Measurements from ENCODE around the gene TOP3A. TPM values are rescaled to one million over a fixed set of nuclear protein-coding genes. Genes with fewer than 3 reads are reported as not detected.

The TOP3A gene
- total RNA-seq, 1 donor from 2014 or later, result 14.1 TPM

DNA sequence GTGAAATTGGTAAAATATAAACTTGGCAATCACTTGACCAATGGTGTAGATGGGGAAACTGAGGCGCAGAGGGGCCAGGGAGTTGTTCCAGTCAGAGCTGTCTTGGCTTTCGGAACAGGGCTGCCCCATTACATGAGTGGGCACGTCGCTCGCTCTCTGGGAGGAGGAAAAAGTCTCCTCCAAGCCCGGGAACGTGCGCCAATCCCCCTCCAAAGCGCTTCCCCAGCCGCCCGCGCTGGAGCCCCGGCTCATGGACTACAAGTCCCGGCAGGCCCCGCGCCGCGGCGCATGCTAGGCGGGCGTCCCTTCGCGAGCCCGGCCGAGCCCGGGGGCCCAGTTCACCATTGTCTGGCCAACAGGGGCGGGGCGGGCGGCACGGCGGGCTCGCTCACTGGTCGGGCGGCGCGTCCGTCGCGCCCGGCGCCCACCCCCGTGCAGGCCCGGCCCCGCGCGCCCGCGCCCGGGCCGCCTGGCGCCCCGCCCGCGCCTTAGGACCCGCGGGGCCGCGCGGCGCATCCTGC, 89.6 kb downstream of the TOP3A start, which contains the start of gene LLGL1:
TSS of gene LLGL1 (plus strand) at position 515 of the 521 bp plus-strand sequence. CDS start 48 bp downstream, outside the sequence.
- intact Hi-C loops (cut with DNase I), result loop anchor here (2.0 kb wide), 2 partner anchors 36 to 90 kb away; partner anchors contain the start of genes MIEF2, SMCR8 and TOP3A
- DNase-seq (ENCODE audit: low spot score), result peak; percentile 98

DNA sequence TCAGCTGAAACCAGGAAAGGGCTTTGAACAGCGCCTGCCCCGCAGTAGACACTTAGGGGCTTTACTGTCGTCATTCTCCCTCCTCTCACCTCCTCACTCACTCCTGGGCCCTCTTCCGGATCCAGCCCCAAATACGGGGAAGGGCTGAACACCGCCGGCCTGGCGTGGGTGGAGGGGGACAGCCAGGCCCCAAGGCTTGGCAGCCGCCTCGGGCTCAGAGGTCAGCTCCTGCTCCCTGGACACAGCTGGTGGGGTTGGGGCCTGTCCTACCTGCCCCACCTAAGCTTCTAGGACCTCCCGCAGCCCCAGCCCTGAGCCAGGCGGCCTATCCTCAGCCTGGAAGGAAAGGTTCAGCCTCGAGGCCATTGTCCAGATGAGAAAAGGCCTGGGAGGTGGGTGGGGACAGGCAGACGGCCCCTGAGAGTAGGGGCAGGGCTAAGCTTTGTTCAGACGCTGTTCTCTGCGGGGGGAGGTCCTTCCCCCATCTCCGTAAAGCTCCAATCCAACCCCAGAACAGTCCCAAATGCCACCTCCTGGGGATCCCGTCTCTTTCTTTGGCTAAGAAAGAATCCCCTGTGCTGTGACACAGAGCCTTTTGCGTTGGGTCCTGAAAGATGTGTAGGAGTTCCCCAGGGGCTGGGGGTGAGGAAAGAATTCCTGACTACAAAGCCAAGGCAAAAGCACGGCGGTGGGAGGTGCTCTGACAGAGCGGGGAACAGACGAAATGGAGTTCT, 90.2 kb downstream of the TOP3A start:
- DNase-seq (ENCODE audit: low spot score), result no peak

DNA sequence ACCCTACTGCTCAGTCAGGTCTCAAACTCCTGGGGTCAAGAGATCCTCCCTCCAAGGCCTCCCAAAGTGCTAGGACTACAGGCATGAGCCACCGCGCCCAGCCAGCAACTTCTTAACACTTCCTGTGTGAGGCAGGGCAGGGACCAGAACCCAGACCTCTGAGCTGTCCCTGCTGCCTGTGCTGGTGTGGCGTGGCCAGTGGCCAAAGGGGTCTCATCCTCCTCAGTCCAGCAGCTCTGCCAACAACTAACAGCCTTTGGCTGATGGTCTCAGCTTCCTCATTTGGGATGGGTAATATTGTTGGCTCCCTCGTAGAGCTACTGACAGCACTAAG, 90.8 kb downstream of the TOP3A start:
- DNase-seq (ENCODE audit: low spot score), result no peak

More for the DNA sequence above, 90.2 kb downstream of the TOP3A start:
- intact Hi-C loops (cut with DNase I), result loop anchor here (2.0 kb wide), 2 partner anchors 36 to 90 kb away; partner anchors contain the start of genes MIEF2, SMCR8 and TOP3A

More for the DNA sequence above, 90.8 kb downstream of the TOP3A start:
- intact Hi-C loops (cut with DNase I), result loop anchor here (2.0 kb wide), 2 partner anchors 37 to 91 kb away; partner anchors contain the start of genes MIEF2, SMCR8 and TOP3A

Small RNA genes lying within 50 kb of the gene (microRNA-seq; reads per million reads assigned to microRNA genes)
- gene MIR6778, result not detected

Other genes starting within 250 kb of the TOP3A start
- 17.8 TPM for gene DRG2, start 227.0 kb downstream of the TOP3A start, total RNA-seq
- 0.70 TPM for gene MYO15A, start 206.2 kb downstream of the TOP3A start, total RNA-seq
- gene ALKBH5, start 131.2 kb downstream of the TOP3A start, total RNA-seq, result 168 TPM
- gene LLGL1, start 89.4 kb downstream of the TOP3A start, total RNA-seq, result 9.6 TPM
- gene FLII, start 56.3 kb downstream of the TOP3A start, total RNA-seq, result 294 TPM
- 28.0 TPM for gene MIEF2, start 54.3 kb downstream of the TOP3A start, total RNA-seq
- 9.9 TPM for gene SMCR8, start 299 bp upstream of the TOP3A start, total RNA-seq
- 2.3 TPM for gene SHMT1, start 48.6 kb upstream of the TOP3A start, total RNA-seq
- gene EVPLL, start 62.8 kb upstream of the TOP3A start, total RNA-seq, result not detected
- not detected for gene LGALS9C, start 161.8 kb upstream of the TOP3A start, total RNA-seq